K562 (cell line): Measurements from ENCODE around the gene ARHGEF16. TPM values are rescaled to one million over a fixed set of nuclear protein-coding genes. Genes with fewer than 3 reads are reported as not detected.

Experiments
- ATAC-seq: fragments of 200-7000 bp; cut with Tn5 transposase; 3 replicates; pipeline ENCODE4 v1.9.1; 2020; ENCODE audit warnings: moderate library complexity
- BruUV-seq: library from RNA; stranded (reverse); fragments of 400-500 nt; replicated peaks from 2 replicates; lab custom pipeline; 2021; lab: Mats Ljungman, UMichigan
- CTCF ChIA-PET: fragments of 300-600 bp; formaldehyde crosslinking; extraction: SDS; loops from one replicate; lab custom pipeline; 2021; ENCODE audit warnings: low intra/inter-chr PET ratio; lab: Yijun Ruan, JAX
- POLR2A ChIA-PET: fragments of 300-600, 350-650 bp; sonication (Branson Sonifier 250); formaldehyde crosslinking; extraction: SDS; loops from one replicate; lab custom pipeline; 2021; ENCODE audit warnings: antibody characterized with exemption, inconsistent platforms; lab: Yijun Ruan, JAX
- DNase-seq, 4 experiments: peaks; one replicate each; pipeline versions ENCODE4 v3.0.0 to v3.0.0-alpha.2; 2011 to 2018; ENCODE audit warnings: low spot score in 3 of 4, mixed read lengths in 3 of 4; ENCODE audit errors: extremely low read depth in 1 of 4
- FAIRE-seq: peaks from 2 replicates; lab custom pipeline; 2011; peaks lifted over from hg19 to GRCh38; lab: Jason Lieb, UNC
- H2AFZ ChIP-seq: 2 replicates; pipeline ENCODE4 v1.6.0; 2011; ENCODE audit warnings: low read depth, low read length, control low read depth, inconsistent platforms
- H3K27ac ChIP-seq: fragments of 200-600 bp; 3 replicates; pipeline ENCODE4 v1.8.0; 2011; ENCODE audit warnings: low read depth, mild to moderate bottlenecking, control low read depth, inconsistent platforms, low read length, moderate library complexity, mixed read lengths; ENCODE audit errors: extremely low read depth
- H3K27me3 ChIP-seq, 2 experiments: fragments of 300-600 bp in 1 of 2; 2 replicates in 1 of 2; 3 replicates in 1 of 2; pipeline versions ENCODE4 v1.6.0 to v1.8.0; 2011; ENCODE audit warnings: inconsistent platforms in 2 of 2, low read length in 2 of 2, mild to moderate bottlenecking in 1 of 2, mixed read lengths in 1 of 2, moderate library complexity in 1 of 2; ENCODE audit not compliant: control insufficient read depth in 2 of 2, insufficient read depth in 2 of 2
- H3K36me3 ChIP-seq: fragments of 300-600 bp; 3 replicates; pipeline ENCODE4 v1.8.0; 2011; ENCODE audit warnings: mild to moderate bottlenecking, low read length, inconsistent platforms; ENCODE audit not compliant: control insufficient read depth, insufficient read depth
- H3K4me1 ChIP-seq, 2 experiments: fragments of 200-600 bp in 1 of 2; replicated peaks in 1 of 2; 2 replicates in 1 of 2; 3 replicates in 1 of 2; pipeline versions ENCODE4 v1.5.1 to v1.8.0; 2011; ENCODE audit warnings: inconsistent platforms in 2 of 2, low read length in 2 of 2, mild to moderate bottlenecking in 1 of 2, mixed read lengths in 1 of 2, moderate library complexity in 1 of 2; ENCODE audit not compliant: control insufficient read depth in 2 of 2, insufficient read depth in 2 of 2
- H3K4me2 ChIP-seq: 2 replicates; pipeline ENCODE4 v1.6.1; 2011; ENCODE audit warnings: low read length, control low read depth, inconsistent platforms, mixed read lengths; ENCODE audit not compliant: insufficient read depth
- H3K4me3 ChIP-seq: fragments of 200-600 bp; sonication (generic), shearing (Covaris generic); 2 replicates; pipeline ENCODE4 v1.5.1; 2016; ENCODE audit warnings: control low read depth, inconsistent platforms
- H3K79me2 ChIP-seq: fragments of 200-600 bp; 3 replicates; pipeline ENCODE4 v1.8.0; 2011; ENCODE audit warnings: low read length, inconsistent platforms; ENCODE audit not compliant: control insufficient read depth, insufficient read depth
- H3K9ac ChIP-seq, 2 experiments: 2 replicates each; pipeline versions ENCODE4 v1.6.0 to v1.6.1; 2011; ENCODE audit warnings: low read depth in 2 of 2, low read length in 2 of 2, control low read depth in 1 of 2, inconsistent platforms in 1 of 2, mild to moderate bottlenecking in 1 of 2, mixed read lengths in 1 of 2; ENCODE audit not compliant: insufficient read depth in 1 of 2
- H3K9me1 ChIP-seq: one replicate; pipeline ENCODE4 v1.6.0; 2011; ENCODE audit warnings: inconsistent platforms, mild to moderate bottlenecking, low read length, moderate library complexity; ENCODE audit not compliant: control insufficient read depth, insufficient read depth
- H3K9me3 ChIP-seq: replicated peaks from 2 replicates; pipeline ENCODE4 v1.5.1; 2011; ENCODE audit warnings: low read depth, low read length, inconsistent platforms; ENCODE audit not compliant: control insufficient read depth, insufficient read depth
- H4K20me1 ChIP-seq: replicated peaks from 2 replicates; pipeline ENCODE4 v1.6.1; 2011; ENCODE audit warnings: low read length, inconsistent platforms, mixed read lengths; ENCODE audit not compliant: control insufficient read depth, insufficient read depth
- CHCHD3 ChIP-seq: fragments of 250-450 bp; sonication (Bioruptor Pico); IDR thresholded peaks from 2 replicates; pipeline ENCODE4 v2.1.2; 2022; ENCODE audit warnings: mild to moderate bottlenecking
- NCOA2 ChIP-seq, 2 experiments: fragments of 450-650 bp; IDR thresholded peaks; 2 replicates each; pipeline ENCODE4 v1.6.1; 2018; ENCODE audit warnings: mild to moderate bottlenecking in 2 of 2, moderate library complexity in 1 of 2; ENCODE audit not compliant: partially characterized antibody in 2 of 2
- RBM25 ChIP-seq: fragments of 200-400 bp; formaldehyde crosslinking; IDR thresholded peaks from 2 replicates; pipeline ENCODE4 v1.6.1; 2018; ENCODE audit warnings: low read length, low read depth, moderate library complexity; ENCODE audit not compliant: severe bottlenecking
- U2AF1 ChIP-seq: fragments of 200-400 bp; formaldehyde crosslinking; optimal IDR thresholded peaks from 2 replicates; pipeline ENCODE3; 2017; ENCODE audit warnings: mild to moderate bottlenecking, low read depth, low read length, moderate library complexity
- UBTF ChIP-seq, 2 experiments: IDR thresholded peaks; 2 replicates each; pipeline ENCODE4 v1.6.1; 2012; ENCODE audit warnings: improper control_type of control experiment in 2 of 2, low read depth in 2 of 2, low read length in 2 of 2, borderline replicate concordance in 1 of 2
- WGBS: fragments of 100-300 bp; shearing (Covaris generic); methylation state at CpG from one replicate; pipeline ENCODE4 v1.1.6; 2016; ENCODE audit warnings: low coverage, mixed read lengths; ENCODE audit not compliant: insufficient coverage; ENCODE audit errors: missing lambda C conversion rate; 5-methylcytosine and 5-hydroxymethylcytosine counted together
- in situ Hi-C: fragments of 300-500 bp; cut with MboI; formaldehyde crosslinking; loops from 4 replicates; pipeline ENCODE4 v1.15.0; 2018; ENCODE audit warnings: inconsistent platforms, mixed read lengths
- intact Hi-C: fragments of 100-400 bp; cut with micrococcal nuclease; formaldehyde crosslinking; loops from 2 replicates; pipeline ENCODE4 v1.14.2; 2022
- polyA plus RNA-seq, 8 experiments: library from polyadenylated mRNA; depleted of rRNA in 4 of 8; stranded (reverse) in 5 of 8; unstranded in 3 of 8; fragments of >200 nt; fragmentation: Nextera tagmentation in 2 of 8; fragmentation: Illumina TruSeq in 1 of 8; extraction: Ambion mirVana in 2 of 8; extraction: Trizol in 1 of 8; gene quantifications; 2 replicates each; pipeline versions ENCODE4 v1.2.1 to v1.2.3, GENCODE V29; 2011 to 2014; ENCODE audit warnings: inconsistent platforms in 1 of 8, missing spikeins in 1 of 8
- total RNA-seq, 7 experiments: library from RNA; depleted of rRNA in 6 of 7; stranded (reverse); fragments of >200 nt in 6 of 7; fragmentation: Illumina TruSeq in 2 of 7; extraction: Trizol in 2 of 7; gene quantifications; 2 replicates each; pipeline versions ENCODE4 v1.2.1 to v1.2.3, GENCODE V29; 2011 to 2021; ENCODE audit warnings: low replicate concordance in 1 of 7
- TF ChIP-seq, protein P1 (sequence below), 3 experiments: IDR thresholded peaks in 2 of 3; conservative IDR thresholded peaks in 1 of 3; 2 replicates each; pipeline ENCODE4 v1.5.1; 2011 to 2012; ENCODE audit warnings: low read length in 3 of 3, mild to moderate bottlenecking in 3 of 3, control low read depth in 2 of 3, improper control_type of control experiment in 1 of 3, inconsistent platforms in 1 of 3, low read depth in 1 of 3, mixed read lengths in 1 of 3, moderate library complexity in 1 of 3; ENCODE audit not compliant: insufficient read depth in 2 of 3
- TF ChIP-seq, protein P2 (sequence below): fragments of 250-450 bp; sonication (Bioruptor Pico); IDR thresholded peaks from 2 replicates; pipeline ENCODE4 v1.8.0; 2022; ENCODE audit warnings: moderate library complexity, mild to moderate bottlenecking, inconsistent platforms

Gene ARHGEF16
- total and polyA plus RNA-seq, 9 of the 15 experiments (the other 6 are each of a cell fraction or from before 2014, with no cell fraction given), result 0.15 to 1.2 (median 0.49) TPM; not detected in 2

- FAIRE-seq (no peak), ATAC-seq (peak; percentile 43), DNase-seq (no peak)
- Histone ChIP-seq H3K4me2 (no peak overlapping the region), H3K9me3 (peaks cover 4% of the 10 kb centered on the region; the same call in 1 of the 2 replicates), H2AFZ (no peak overlapping the region), H3K9ac (no peak overlapping the region), H3K4me3 (no peak overlapping the region), H3K79me2 (no peaks in the 10 kb centered on the region), H4K20me1 (0 out of 2 replicates have a peak, but pooled peaks cover 4% of the 10 kb centered on the region), H3K27me3 (peaks cover 6 to 34% of the 10 kb centered on the region in 2 experiments; a peak in 3 of 5 replicates), H3K9me1 (no peaks in the 10 kb centered on the region), H3K36me3 (no peaks in the 10 kb centered on the region), H3K4me1 (peaks cover 0 to 10% of the 10 kb centered on the region in 2 experiments; a peak in 1 of 5 replicates), H3K27ac (no peak overlapping the region)
- ChIA-PET CTCF (no interaction called here), POLR2A (no interaction called here)
- BruUV-seq, result no TSS peak
- in situ Hi-C loops (no loop called here), intact Hi-C loops (no loop called here)
- no peak for TF ChIP-seq U2AF1
- TF ChIP-seq, protein P1, sequence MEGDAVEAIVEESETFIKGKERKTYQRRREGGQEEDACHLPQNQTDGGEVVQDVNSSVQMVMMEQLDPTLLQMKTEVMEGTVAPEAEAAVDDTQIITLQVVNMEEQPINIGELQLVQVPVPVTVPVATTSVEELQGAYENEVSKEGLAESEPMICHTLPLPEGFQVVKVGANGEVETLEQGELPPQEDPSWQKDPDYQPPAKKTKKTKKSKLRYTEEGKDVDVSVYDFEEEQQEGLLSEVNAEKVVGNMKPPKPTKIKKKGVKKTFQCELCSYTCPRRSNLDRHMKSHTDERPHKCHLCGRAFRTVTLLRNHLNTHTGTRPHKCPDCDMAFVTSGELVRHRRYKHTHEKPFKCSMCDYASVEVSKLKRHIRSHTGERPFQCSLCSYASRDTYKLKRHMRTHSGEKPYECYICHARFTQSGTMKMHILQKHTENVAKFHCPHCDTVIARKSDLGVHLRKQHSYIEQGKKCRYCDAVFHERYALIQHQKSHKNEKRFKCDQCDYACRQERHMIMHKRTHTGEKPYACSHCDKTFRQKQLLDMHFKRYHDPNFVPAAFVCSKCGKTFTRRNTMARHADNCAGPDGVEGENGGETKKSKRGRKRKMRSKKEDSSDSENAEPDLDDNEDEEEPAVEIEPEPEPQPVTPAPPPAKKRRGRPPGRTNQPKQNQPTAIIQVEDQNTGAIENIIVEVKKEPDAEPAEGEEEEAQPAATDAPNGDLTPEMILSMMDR (IDR thresholded peaks at IDR 0.05 in 2 of 3, conservative IDR thresholded peaks at IDR 0.05 in 1 of 3; ENCODE audit: insufficient read depth in 2 of 3, low read depth in 1 of 3, low read length in 3 of 3), result 0 out of 6 replicates have a peak, but pooled peaks of 1 of the 3 experiments have one; percentile 16
- TF ChIP-seq UBTF (IDR thresholded peaks at IDR 0.05; ENCODE audit: borderline replicate concordance in 1 of 2, low read depth in 2 of 2, low read length in 2 of 2), result 0 out of 4 replicates have a peak, but pooled peaks of 1 of the 2 experiments have one; percentile 9
- no peak for TF ChIP-seq NCOA2 (IDR thresholded peaks at IDR 0.05; ENCODE audit: partially characterized antibody in 2 of 2)
- TF ChIP-seq RBM25, result no peak
- no peak for TF ChIP-seq CHCHD3 (CRISPR knock-in tag)
- TF ChIP-seq, protein P2, sequence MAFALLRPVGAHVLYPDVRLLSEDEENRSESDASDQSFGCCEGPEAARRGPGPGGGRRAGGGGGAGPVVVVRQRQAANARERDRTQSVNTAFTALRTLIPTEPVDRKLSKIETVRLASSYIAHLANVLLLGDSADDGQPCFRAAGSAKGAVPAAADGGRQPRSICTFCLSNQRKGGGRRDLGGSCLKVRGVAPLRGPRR (CRISPR knock-in tag), result no peak
- under 1% methylated on average over 23 of the region's 34 CpGs for WGBS
These were observed 40.3 kb upstream of the ARHGEF16 start for GRCh38 chr1:3413975-3414710.
